ENCODE data around the gene CELF5.
"Not testable (repeated sequence)": the region's sequence is repeated elsewhere in the genome, so short reads cannot be mapped to it uniquely, and the experiment has no call there.

CELF5 gene

GRCh38 chr19:3190470-3190770 lies 34.0 kb upstream of the CELF5 start:
- no peak for DNase-seq (ENCODE audit: low spot score)

GRCh38 chr19:3190921-3191805 lies 33.3 kb upstream of the CELF5 start:
- no peak for DNase-seq (ENCODE audit: low spot score)

GRCh38 chr19:3191806-3192104 lies 32.7 kb upstream of the CELF5 start:
- not testable (repeated sequence) for DNase-seq (ENCODE audit: low spot score)

GRCh38 chr19:3192228-3192635 lies 32.2 kb upstream of the CELF5 start:
- no peak for DNase-seq (ENCODE audit: low spot score)

- DNase-seq (ENCODE audit: low spot score) = no peak
These were observed 31.8 kb upstream of the CELF5 start for GRCh38 chr19:3192684-3193083.

GRCh38 chr19:3193256-3194105 lies 31.0 kb upstream of the CELF5 start:
- DNase-seq (ENCODE audit: low spot score) = no peak

- DNase-seq (ENCODE audit: low spot score) = no peak
These were observed 30.1 kb upstream of the CELF5 start for GRCh38 chr19:3194106-3195087.

- no peak for DNase-seq (ENCODE audit: low spot score)
These were observed 28.2 kb upstream of the CELF5 start for GRCh38 chr19:3196064-3196932.

- no peak for DNase-seq (ENCODE audit: low spot score)
These were observed 27.6 kb upstream of the CELF5 start for GRCh38 chr19:3196933-3197205.

- DNase-seq (ENCODE audit: low spot score) = no peak
These were observed 25.4 kb upstream of the CELF5 start for GRCh38 chr19:3198901-3199700.

- no peak for DNase-seq (ENCODE audit: low spot score)
These were observed 23.3 kb upstream of the CELF5 start for GRCh38 chr19:3201072-3201700.

- DNase-seq (ENCODE audit: low spot score) = no peak
These were observed 22.6 kb upstream of the CELF5 start for GRCh38 chr19:3201911-3202310.

GRCh38 chr19:3202346-3202745 lies 22.1 kb upstream of the CELF5 start:
- no peak for DNase-seq (ENCODE audit: low spot score)

GRCh38 chr19:3202895-3203294 lies 21.6 kb upstream of the CELF5 start:
- not testable (repeated sequence) for DNase-seq (ENCODE audit: low spot score)

- DNase-seq (ENCODE audit: low spot score) = no peak
These were observed 20.4 kb upstream of the CELF5 start for GRCh38 chr19:3203805-3204645.

- DNase-seq (ENCODE audit: low spot score) = no peak
These were observed 19.7 kb upstream of the CELF5 start for GRCh38 chr19:3204646-3205275.

- no peak for DNase-seq (ENCODE audit: low spot score)
These were observed 18.1 kb upstream of the CELF5 start for GRCh38 chr19:3206216-3206953.
